ENCODE results near the gene CBLIF.
"Not testable (repeated sequence)": the region's sequence is repeated elsewhere in the genome, so short reads cannot be mapped to it uniquely, and the experiment has no call there.

CBLIF gene

GRCh38 chr11:59791639-59792038, 53.7 kb downstream of the CBLIF start:
- DNase-seq = no peak

DNA sequence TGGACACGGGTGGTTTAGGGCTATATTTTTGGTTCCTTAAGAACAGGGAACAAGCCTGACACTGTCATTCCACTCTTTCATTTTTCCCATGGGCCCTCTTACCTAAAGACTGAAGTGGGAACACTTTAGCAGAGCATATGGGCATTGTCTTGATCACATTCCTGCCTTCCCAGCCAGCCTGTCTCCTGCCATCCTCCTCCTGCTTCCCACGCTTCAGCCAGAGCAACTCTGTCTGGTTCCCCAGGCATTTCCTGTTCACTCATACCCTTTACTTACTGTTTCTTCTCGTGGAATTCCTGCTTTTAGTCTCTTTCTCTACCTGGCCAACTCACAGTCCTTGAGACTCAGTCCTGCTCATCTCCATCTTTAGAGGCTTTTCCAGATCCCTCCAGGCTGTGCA, 57.5 kb downstream of the CBLIF start:
- no peak for DNase-seq

GRCh38 chr11:59787255-59787588, 58.1 kb downstream of the CBLIF start:
- DNase-seq = no peak

DNA sequence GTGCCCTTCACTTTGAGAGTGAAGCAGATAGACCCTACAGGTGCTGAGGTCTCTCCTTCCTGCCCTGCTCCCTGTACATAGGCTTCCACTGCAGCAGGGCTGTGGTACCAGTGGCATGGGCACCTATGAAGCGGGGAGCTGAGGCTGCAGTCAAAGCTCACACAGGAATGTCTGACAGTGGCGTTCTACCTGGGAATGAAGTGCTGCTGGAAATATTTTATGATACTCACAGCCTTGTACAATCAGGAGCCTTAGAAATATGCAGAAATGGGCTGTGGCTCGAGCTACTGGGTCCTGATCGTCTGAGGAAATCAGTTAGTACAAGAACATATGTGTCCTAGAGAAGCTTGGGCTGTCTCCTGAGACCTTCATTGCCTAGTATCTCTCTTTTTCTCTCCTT, 59.5 kb downstream of the CBLIF start:
- DNase-seq = no peak

DNA sequence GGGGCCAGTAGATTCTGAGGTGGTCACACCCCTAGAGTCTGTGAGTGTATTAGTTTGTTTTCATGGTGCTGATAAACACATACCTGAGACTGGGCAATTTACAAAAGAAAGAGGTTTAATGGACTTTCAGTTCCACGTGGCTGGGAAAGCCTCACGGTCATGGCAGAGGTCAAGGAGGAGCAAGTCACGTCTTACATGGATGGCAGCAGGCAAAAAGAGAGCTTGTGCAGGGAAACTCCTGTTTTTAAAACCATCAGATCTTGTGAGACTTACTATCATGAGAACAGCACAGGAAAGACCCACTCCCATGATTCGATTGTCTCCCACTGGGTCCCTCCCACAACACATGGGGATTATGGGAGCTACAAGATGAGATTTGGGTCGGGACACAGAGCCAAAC, 60.9 kb downstream of the CBLIF start:
- DNase-seq = not testable (repeated sequence)

GRCh38 chr11:59783632-59784090, 61.6 kb downstream of the CBLIF start:
- no peak for DNase-seq

DNA sequence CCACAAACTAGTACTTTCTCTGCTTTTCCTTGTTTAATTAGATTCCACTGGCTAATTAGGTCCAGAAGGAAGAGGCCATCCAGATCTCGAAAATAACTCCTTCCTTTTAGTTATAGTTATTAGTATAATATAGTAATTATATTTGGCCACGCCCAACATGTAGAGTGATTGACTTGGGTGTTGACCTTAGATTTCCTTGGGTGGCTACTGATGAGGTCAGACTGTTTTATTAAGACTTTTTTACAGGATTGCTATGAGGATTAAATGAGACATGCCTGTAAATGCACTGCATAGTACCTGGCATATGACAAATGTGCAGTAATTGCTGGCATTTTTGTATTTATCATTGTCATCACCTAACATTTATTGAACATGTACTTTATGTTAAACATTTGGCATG, 63.2 kb downstream of the CBLIF start:
- DNase-seq = no peak

GRCh38 chr11:59779487-59779886, 65.8 kb downstream of the CBLIF start:
- no peak for DNase-seq
